NCI-H1048 (cell line): ENCODE data around the gene BLOC1S6.

Experiments
- DNase-seq: peaks from one replicate; lab custom pipeline; 2025; lab: John Stamatoyannopoulos, UW

The BLOC1S6 gene

GRCh38 chr15:45588219-45588875 lies 1.2 kb downstream of the BLOC1S6 start:
- no peak for DNase-seq

GRCh38 chr15:45589256-45589655 lies 2.1 kb downstream of the BLOC1S6 start:
- DNase-seq = no peak

DNA sequence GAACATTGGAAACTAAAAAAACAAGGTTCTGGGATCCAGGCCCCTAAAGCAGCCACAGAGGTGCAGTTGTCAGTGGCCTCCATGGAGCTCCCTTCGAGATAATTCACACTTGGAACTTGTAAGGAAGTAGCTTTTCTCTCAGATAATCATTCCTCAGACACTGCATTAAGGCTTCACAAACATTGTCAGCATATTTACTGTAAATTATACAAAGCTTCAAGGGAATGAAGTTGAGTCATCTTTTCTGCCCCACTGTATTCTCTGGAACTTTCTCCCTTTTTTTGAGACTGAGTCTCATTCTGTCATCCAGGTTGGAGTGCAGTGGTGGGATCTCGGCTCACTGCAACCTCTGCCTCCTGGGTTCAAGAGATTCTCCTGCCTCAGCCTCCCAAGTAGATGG lies 7.1 kb downstream of the BLOC1S6 start:
- DNase-seq = no peak

DNA sequence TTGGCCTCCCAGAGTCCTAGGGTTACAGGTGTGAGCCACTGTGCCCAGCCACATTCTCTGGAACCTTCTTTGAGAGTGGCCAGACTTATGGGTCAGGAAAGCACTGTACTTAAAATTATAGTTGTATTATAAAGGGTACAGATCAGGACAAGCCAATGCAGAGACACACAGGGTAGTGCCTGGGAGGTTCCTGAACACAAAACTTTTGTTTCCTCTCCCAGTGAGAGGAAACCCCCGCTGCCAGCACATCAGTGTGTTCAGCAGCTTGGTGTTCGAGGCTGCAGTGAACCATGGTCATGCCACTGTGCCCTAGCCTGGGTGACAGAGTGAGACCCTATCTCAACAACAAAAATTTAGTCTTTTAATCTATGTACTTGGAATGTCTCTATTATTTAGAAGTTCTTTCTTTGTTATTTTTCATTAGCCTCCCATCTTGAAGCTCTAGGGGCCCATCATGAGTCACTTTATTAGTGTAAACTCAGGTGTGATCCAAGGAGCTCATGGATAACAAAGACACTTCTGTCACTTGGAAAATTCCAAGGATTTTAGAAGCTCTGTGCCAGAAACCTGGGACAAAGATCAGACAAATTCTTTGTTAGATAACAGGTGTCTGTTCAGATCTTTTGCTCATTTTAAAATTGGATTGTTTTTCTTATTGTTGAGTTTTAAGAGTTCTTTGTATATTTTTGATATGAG lies 7.8 kb downstream of the BLOC1S6 start:
- no peak for DNase-seq

- DNase-seq = no peak
These were observed 16.7 kb downstream of the BLOC1S6 start for GRCh38 chr15:45603881-45604280.

DNA sequence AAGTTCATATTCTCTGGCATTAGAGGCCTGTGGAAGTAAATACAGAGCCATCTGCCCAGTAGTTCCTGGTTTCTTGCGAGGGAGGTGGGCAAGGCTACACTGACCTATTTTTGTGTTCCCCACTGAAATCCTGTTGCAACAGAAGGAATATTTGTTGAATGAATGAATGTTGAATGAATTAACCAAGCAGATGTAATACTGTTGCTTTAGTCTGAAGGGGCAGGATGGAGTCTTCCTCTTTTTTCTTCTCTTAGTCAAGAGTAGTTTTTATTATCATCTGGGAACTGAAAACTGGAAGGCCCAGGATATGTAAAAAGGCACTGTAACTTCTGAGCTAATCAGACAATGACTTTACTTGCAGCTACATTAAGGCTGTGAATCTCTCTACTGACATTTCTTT lies 17.1 kb downstream of the BLOC1S6 start:
- no peak for DNase-seq

DNA sequence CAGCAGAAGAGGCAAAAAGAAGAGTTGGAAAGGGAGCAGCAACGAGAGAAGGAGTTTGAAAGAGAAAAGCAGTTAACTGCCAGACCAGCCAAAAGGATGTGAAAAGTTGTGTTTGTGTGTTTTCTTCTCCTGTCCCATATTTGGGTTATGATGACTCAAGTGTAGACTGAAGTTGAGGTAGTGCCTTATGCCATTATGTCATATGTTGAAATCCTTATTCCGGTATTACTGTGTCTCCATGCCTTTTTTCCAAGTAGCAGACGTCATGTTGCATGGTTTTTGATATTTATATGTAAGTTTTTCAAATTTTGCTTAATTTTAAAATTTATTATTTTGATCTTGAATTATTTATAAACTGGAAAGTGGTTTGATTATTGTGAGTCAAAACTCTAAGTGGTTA lies 19.2 kb downstream of the BLOC1S6 start:
- no peak for DNase-seq

DNA sequence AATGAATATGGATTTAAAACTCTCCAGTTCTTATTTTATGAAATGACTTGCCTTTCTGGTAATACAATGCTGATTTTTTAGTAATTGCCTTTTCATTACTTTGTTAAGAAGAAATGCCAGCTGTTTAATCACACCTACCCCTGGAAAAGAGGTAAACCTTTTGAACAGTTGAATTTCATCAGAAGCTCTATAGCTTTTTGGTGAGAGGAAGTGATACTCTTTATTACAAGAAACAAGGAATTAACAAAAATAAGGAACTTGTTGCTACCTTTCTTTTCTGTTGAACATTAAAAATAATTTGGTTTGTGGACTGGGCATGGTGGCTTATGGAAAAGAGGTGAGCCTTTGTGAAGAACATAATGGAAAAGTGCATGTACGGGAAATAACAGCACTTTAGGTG lies 19.7 kb downstream of the BLOC1S6 start:
- DNase-seq = no peak

GRCh38 chr15:45611305-45611704 lies 24.1 kb downstream of the BLOC1S6 start:
- no peak for DNase-seq

DNA sequence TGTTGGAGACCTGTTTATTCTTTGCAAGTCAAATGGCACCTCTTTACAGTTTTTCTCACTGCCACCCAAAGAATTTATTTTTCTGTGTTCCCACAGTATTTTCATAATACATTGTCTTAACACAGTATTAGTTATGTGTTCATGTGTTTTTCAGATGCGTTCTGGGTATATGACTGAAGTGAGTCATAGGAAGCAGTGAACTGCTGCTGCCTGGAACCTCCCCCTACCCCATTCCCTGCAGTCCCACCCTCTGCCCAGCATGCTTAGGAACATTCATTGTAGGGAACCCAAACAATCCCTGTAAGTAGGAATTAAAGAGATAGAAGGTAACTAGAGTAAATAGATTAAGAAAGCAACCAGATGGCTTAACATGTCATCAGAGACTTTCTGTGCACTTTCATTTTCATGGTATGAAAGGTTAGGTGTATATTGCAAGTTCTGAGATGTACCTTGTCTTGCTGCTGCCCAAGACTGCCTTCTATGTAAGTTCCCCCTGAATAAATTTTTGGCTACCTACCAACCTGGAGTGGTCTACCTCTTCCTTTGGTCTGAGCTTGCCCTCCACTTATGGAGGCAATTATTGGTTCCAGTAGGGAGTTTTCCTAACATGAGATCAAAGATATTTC lies 25.7 kb downstream of the BLOC1S6 start:
- no peak for DNase-seq

GRCh38 chr15:45616901-45617323 lies 29.7 kb downstream of the BLOC1S6 start:
- no peak for DNase-seq

GRCh38 chr15:45618813-45619212 lies 31.6 kb downstream of the BLOC1S6 start:
- DNase-seq = no peak

DNA sequence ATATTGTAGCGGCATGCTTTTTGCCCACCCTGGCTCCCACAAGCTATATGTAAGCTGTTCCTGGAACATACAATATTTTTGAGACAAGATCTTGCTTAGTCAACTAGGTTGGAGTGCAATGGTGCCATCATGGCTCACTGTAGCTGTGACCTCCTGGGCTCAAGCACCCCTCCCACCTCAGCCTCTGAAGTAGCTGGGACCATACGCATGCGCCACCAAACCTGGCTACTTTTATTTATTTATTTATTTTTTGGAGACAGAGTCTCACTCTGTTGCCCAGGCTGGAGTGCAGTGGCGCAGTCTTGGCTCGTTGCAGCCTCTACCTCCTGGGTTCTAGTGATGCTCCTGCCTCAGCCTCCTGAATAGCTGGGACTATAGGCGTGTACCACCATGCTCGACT lies 41.0 kb downstream of the BLOC1S6 start:
- DNase-seq = no peak

GRCh38 chr15:45630917-45631691 lies 43.9 kb downstream of the BLOC1S6 start:
- no peak for DNase-seq

DNA sequence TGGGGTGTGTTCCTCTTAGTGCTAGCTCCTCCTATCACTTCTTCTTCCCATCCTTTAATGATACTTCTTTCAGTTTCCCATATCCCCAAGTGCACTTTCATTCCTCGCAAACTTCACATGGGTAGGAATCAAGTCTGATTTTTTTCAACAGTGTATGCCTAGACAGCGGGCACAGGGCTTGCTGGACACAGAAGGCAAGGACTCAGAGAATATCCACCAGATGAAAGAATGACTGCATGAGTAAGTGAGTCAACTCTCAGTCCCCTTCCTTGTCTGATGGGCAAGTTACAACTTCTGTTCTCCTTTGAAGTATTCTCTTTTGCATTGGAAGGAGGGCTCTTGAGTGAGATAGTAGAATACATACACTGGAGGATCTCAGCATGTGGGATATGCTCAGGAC lies 44.6 kb downstream of the BLOC1S6 start:
- no peak for DNase-seq

DNA sequence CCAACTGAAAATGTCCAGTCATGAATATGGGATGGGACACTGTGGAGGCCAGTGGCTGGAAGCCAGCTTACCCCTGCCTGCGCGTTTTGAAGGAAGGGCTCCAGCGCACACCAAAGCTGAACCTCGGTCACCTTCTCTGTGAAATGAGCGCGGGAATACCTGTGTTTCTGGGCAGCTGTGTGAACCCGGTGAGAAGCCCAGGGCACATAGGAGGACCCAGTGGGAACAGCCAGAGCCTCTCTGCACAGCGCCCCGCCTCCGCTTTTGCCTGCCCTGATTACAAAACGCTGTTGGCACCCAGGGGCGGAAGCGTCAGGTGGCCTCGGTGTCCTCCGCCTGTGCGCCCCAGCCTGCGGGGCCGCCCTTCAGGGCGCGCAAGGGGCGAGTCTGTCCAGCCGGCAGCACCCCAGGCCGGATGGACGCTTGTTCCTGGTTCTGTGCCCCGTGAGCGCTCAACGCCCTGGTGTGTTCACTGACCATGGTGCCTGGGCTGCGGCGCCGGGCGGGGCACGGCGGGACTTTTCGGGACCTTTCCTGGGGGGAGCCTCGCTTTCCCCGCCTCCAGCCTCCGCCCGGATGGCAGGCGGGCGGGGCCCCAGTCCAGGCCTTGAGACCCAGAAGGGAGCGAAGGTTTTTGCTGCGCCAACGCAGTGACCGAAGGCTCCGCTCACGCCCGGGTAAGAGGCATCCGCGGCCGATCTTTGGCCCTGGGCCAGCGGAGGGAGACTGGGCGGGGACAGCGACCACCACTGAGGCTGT lies 47.4 kb downstream of the BLOC1S6 start, which contains the start of gene SQOR:
TSS of gene SQOR (plus strand) at position 598 of the 759 bp plus-strand sequence. CDS start 23,895 bp downstream, outside the sequence.
- DNase-seq = no peak

DNA sequence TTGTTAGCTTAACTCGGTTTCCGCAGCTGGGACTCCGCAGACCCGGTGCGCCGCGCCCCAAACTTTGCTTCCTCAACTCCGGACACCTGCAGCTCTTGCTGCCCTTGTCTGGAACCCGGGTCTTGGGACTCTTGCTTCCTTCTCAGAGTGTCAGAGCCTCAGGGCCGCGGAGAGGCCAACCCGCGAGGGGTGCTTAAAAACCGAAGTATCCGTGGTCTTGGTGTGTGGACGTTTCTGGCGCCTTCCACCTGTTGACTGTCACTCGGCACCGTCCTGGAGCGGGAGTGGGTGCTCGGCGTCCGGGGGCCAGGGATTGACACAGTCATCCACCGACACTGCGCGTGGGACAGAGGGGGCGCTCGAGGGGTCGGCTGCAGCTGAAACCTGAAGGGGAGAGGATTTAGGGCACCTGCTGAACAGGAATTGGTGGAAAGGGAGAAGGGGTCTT lies 48.0 kb downstream of the BLOC1S6 start:
- no peak for DNase-seq

- no peak for DNase-seq
These were observed 48.6 kb downstream of the BLOC1S6 start for GRCh38 chr15:45635763-45636292.

DNA sequence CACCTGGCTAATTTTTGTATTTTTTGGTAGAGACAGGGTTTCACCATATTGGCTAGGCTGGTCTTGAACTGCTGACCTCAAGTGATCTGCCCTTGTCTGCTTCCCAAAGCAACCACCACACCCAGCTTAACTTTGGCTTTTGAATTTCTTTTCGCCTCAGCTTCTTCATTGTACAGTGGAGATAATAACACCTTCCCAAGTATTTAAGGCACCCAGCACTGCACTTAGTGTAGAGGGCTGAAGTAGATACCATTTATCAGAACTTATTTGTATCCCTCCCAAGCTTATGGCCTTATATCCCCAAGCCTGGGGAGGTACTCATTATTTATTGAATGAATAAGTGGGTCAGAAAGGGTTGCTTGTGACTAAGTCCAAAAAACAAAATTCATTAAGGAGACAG lies 50.0 kb downstream of the BLOC1S6 start:
- no peak for DNase-seq

DNA sequence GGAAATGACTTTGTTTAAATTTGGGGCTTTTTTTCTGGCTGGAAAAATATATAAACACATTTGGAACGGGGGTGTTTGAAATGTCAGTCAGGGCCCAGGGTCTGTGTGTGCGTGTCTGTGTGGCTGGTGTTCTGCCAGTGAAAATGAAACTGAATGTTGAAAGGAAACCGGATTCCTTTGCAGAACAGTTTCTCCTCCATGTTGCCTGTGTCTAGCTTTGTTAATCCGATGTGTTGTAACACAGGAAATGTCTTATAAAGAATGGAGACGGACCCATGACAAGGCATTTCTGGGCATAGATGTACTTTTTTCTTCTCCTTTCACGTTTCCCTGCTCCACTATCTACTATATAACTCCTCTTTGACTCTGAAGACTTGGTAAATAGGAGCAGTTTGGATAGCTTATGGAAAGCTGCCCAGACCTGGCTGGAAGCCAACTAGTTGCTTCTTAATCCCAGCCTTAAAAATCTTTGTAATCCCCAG lies 50.4 kb downstream of the BLOC1S6 start:
- DNase-seq = no peak

- no peak for DNase-seq
These were observed 53.4 kb downstream of the BLOC1S6 start for GRCh38 chr15:45640616-45641015.
